NCI-H2081 treated with DMSO at 0.1 percent for 48 hours (cell line): ENCODE data around the gene TAF6L.
A peak's percentile ranks its signal among the peaks of the same experiment; 100 is the strongest.
"Not testable (repeated sequence)": the region's sequence is repeated elsewhere in the genome, so short reads cannot be mapped to it uniquely, and the experiment has no call there.

Source experiments
- DNase-seq: peaks from one replicate; lab custom pipeline; 2025; lab: John Stamatoyannopoulos, UW

The TAF6L gene

DNA sequence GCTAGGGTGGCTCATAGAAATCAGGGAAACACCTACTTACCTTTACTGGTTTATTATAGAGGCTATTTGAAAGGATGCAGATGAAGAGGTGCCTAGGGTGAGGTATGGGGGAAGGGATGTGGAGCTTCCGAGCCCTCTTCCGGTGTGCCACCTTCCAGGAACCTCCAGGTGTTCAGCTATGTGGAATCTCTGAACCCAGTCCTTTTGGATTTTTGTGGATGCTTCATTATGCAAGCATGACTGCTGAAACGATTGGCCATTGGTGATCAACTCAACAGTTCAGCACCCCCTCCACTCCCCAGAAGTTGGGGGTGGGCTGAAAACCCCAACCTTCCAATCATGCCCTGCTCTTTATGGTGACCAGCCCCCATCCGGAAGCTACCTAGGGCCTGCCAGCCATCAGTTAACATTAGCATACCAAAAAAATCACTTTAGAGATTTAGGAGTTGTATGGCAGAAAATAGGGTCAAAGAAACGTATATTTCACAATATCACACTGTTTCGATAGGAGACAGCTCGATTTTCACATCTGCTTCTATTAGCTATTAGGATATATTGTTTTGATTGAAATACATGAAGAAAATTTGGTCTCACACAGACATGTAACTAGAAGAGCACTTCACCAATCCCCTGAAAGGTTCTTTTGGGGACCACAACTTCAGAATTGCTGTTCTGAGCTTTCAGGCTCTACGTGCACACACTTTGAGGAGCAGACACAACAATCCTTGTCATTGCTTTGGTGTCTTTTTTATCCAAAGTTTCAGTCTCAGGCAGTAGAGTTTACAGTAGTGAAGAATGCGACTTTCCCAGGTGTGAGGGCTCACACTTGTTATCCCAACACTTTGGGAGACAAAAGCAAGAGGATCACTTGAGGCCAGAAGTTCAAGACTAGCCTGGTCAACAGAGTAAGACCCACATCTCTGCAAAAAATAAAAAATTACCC, 13.1 kb upstream of the TAF6L start:
- DNase-seq: no peak

DNA sequence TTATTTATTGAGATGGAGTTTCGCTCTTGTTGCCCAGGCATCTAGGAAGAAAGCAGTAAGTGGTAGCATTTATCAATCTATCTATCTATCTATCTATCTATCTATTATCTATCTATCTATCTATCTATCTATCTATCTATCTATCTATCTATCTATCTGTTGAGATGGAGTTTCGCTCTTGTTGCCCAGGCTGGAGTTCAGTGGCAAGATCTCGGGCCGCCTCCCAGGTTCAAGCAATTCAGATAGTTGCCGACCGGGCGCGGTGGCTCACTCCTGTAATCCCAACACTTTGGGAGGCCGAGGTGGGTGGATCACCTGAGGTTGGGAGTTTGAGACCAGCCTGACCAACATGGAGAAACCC, 10.3 kb upstream of the TAF6L start:
- not testable (repeated sequence) for DNase-seq

DNA sequence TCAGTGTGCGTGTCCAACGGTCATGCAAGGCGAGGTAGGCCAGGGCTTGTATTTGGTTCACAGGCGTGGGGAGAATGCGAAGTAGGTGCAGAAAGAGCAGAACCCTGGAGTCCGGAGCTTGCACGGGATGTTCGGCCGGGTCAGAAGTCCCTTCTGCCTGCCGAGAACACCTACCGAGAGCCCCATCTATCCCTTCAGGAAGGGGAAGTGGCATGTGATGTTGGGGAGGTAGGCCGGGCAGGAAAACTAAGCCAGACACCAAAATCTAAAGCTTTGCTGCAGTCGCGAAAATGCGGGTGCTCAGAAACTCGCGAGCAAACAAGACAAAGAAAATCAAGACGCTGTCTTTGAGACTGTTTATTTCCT, 435 bp upstream of the TAF6L start:
- DNase-seq: no peak

DNA sequence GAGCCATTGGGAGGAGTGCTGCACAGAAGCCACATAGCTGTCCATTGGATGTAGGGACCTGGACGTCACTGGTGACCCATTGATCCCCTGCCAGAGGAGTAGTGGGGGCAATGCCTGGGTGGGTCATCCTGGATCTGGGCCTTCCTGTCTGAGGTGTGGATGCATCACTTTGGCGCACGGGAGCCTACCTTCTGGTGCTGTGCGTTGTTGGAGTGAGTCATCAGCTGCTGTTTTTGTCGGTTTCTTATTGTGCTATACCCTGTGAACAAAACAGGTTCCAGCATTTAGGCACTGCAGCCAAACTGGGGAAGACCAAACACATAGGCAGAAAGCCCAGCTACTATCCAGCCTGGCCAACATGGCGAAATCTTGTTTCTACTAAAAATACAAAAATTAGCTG, 3.2 kb downstream of the TAF6L start:
- DNase-seq: no peak

DNA sequence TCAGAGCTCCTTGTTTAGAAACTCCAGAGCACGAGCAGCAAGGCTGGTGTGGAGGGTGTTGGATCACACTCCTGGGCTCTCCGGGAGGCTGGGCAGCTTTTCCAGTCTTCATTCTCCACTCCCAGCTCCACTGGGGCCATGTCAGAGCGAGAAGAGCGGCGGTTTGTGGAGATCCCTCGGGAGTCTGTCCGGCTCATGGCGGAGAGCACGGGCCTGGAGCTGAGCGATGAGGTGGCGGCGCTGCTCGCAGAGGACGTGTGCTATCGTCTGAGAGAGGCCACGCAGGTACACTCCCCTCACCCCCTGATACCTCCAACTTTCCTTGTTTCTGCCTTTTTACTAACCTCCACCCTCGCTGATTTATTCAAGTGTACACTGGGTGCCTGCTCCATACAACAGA, 4.5 kb downstream of the TAF6L start:
- no peak for DNase-seq

DNA sequence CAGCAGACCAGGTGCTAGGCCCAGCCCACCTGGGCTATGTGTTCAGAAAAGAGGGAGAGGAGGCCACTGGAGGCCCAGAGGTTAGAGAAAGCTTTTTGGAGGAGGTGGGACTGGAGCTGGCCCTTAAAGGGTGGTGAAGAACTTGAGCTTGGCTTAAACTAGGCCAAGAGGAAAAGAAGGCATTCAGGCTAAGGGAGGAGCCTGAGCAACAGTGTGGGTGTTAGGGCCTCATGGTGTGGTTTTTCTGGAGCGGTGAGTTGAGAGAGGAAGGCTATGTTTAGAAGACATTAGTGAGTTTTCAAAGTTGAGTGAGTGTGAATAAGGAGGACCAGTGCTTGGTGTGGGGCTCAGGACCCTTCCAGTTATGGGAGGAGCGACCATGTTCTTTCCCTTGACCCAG, 6.2 kb downstream of the TAF6L start:
- no peak for DNase-seq

DNA sequence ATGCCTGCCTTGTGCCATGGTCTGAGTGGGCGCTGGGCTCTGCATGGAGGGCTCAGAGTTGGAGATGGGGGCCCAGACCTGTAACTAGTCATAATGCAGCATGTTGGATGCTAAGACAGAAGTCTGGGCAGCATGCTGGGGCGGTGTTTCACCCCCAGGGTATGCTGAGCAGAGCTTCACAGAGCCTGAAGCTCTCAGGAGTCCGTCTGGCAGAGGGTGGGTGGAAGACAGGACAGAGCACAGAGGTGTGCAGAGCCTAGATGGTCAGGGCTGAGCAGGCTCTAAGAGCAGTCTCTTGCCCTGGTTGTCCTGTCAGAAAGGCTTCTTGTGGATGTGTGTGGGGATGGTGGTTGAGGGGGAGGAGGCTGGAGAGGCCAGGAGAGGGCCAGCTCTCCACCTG, 7.2 kb downstream of the TAF6L start:
- DNase-seq: no peak

DNA sequence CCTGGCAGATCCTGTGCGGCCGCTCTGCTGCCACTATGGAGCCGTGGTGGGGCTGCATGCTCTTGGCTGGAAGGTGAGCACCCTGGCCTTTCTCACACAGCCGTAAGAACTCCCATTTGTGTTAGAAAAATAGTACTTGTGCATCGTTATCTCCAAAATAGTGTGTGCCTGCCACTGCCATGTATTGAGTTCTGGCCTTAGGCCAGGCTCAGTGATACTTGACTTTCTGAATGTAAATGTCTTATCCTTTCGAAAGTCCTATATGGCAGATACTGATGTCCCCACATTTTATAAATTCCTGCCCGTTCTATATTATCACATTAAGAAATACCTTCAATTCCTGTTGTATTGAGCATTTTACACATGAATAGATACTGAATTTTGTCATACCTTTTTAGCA, 11.6 kb downstream of the TAF6L start:
- no peak for DNase-seq

DNA sequence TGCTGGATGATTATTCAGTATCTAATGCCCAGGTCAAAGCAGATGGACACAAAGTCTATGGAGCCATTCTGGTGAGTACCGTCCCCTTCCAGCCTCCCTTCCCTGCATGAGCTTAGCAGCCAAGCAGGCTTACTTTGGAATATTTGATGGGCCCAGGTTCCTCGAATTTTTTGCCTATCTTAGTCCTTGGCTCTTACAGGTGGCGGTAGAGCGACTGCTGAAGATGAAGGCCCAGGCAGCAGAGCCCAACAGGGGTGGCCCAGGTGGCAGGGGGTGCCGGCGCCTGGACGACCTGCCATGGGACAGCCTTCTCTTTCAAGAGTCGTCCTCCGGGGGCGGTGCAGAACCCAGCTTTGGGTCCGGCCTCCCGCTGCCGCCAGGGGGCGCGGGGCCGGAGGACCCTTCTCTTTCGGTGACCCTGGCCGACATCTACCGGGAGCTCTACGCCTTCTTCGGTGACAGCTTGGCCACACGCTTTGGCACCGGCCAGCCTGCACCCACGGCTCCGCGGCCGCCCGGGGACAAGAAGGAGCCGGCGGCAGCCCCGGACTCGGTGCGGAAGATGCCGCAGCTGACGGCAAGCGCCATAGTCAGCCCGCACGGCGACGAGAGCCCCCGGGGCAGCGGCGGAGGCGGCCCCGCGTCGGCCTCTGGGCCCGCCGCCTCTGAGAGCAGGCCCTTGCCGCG, 15.3 kb downstream of the TAF6L start:
- peak; percentile 16 for DNase-seq

DNA sequence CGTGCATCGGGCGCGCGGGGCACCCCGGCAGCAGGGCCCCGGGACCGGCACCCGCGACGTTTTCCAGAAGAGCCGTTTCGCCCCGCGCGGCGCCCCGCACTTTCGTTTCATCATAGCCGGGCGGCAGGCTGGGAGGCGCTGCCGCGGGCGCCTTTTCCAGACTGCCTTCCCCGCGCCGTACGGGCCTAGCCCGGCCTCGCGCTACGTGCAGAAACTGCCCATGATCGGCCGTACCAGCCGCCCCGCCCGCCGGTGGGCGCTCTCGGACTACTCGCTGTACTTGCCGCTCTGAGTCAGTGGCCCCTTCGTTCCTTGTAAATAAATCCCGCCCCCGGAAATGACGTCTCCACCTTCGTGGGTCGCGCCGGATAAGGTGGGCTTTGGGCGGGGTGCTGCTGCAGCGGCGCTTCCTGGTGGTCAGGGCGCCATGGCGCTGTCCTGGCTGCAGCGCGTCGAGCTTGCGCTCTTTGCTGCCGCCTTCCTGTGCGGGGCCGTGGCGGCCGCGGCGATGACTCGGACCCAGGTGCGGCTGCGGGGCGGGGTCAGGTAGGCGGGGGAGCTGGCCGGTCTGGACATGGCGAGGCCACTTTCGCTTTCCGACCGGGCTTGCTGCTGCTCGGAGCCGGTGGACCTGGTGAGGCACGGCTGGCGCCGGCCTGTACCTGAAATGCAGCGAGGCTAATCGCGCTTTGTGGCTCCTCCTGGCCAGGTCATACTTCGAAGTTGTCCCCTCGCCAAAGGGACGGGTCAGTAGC, 16.0 kb downstream of the TAF6L start, which contains the start of gene TMEM179B:
Gene TMEM179B (plus strand): TSS at position 398 of the 755 bp plus-strand sequence. CDS start 30 bp downstream, at position 428.
- peak; percentile 83 for DNase-seq

DNA sequence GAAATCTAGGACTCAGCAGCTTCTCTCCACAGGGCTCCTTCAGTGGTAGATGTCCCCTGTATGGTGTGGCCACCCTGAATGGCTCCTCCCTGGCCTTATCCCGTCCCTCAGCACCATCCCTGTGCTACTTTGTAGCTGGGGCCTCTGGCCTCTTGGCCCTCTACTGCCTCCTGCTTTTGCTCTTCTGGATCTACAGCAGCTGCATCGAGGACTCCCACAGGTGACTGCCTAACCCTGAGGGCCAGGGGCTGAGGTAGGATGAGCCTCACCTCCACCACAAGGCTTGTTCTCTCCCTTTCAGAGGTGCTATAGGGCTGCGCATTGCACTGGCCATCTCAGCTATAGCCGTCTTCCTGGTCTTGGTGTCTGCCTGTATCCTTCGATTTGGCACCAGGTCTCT, 17.8 kb downstream of the TAF6L start:
- DNase-seq: no peak

DNA sequence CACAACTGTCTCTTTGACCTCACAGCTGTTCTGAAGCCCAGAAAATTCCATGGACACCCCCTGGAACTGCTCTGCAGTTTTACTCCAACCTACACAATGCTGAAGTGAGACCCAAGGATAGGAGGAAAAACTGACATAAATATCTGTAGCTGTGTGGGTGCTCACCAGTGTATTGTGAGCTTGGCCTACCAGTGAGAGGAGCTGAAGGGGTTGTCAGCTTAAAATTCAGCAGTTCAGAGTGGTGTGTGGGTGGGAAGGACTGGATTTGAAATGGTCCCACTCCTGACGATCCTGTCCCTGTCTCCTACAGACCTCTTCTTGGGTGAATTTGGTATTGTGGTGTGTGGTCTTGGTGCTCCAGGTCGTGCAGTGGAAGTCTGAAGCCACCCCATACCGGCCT, 18.4 kb downstream of the TAF6L start:
- DNase-seq: no peak

DNA sequence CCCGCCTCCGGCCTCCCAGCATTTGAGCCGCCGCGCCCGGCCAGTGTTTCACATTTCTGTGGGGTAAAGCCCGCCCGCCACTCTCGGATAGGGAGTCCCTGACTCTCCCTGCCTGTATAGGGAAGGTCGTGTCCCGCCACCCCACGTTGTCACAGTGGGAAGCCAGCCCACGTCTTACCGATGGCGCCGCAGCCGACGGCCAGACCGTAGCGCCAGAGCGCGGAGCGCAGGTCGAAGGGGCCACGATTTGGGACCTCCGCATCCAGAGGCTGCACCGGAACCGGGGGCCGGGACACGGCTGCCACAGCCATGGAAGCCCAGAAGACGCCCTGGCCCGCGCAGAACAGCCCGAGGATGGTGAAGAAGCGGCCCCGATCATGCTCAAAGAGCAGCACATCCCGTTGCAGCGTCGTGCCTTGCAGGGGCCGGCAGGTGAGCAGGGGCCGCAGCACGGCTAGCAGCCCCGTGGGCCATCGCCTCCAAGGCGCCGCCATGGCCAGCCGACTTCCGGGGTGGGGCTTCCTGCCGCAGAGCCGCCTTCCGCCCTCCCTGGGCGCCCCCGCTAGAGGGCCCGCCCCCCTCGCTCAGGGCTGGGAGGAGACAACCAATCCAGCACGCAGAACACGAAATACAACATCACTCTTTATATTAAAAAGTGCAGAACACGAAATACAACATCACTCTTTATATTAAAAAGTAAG, 20.5 kb downstream of the TAF6L start, which contains the start of gene TMEM223:
Gene TMEM223 (minus strand): TSS at position 506 of the 701 bp plus-strand sequence. CDS start 12 bp downstream, at position 494.
- no peak for DNase-seq

DNA sequence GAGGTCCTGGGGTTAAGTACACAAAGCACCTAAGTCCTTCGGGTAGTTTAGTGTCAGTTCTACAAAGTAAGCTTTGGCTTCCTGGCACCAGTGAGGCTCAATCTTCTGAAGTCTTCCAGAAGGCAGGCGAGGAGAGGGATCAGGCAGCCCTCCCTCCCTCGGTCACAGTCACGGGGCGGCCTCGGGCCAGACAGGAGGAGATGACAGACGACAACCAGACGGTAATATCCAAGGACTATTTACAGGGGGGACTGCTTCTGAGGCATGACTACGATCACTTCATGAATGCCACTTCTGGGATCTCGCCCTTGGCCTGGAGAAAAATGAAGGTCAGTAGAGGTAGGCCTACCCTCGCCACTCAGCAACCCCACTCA, 21.0 kb downstream of the TAF6L start:
- no peak for DNase-seq

DNA sequence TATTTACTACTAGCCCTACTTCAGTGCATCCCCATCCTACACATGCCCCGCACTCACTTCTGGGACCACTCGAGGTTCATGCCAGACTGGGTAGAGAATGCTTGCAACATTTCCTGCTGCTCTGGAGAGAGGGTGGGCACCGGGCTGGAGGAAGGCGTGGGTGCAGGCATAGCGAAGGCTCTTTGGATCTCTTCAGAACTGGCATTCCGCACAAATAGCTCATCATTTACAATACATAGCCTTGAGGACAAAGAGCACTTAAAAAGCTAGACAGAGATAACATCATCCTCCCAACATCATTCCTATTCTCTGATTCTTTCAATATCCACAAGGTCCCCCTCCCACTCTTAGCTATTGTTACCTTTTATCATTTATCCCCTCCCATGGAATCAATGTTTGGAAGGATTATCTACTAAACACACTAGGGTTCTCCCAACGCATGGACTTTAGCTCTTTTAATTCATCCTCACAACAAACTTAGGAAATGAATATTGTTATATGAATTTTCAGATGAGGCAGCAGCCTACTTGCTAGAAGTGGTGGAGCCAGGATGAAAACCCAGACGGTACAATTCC, 23.1 kb downstream of the TAF6L start:
- no peak for DNase-seq

DNA sequence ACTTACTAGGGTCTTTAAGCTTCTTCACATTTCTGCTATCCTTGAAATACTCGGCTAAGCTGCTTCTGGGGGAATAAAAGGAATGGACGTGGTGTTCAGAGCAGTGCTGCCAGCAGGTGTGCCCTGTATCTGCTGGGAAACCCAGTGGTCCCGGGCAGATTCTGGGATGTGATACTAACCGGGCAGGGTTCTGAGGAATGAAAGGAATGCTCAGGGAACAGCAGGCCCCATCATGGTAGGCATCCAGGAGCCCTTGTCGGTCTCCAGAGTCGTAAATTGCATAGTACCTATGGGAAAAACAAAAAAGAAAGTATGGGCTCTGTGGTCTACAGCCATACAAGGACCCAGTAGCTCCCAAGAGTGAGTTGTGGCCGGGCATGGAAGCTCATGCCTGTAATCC, 25.1 kb downstream of the TAF6L start:
- DNase-seq: no peak

DNA sequence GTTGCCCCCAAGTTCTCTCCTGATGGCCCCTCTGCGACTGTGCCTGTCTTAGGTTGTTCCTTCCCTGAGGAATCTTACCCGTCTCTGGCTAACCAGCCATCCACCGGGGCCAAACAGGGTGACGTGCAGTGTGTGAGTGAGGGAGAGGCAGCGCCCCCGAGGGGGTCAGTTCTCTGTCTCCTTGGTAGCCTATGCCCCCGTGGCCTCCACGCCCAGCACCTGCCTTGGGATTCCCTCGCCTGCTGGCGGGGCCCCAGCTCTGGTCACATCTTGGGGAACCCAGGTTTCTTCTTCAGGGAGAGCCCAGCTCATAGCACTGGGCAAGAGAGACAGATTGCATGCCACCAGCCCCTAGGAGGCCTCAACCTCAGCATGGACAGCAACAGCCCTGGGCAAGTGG, 28.3 kb downstream of the TAF6L start:
- no peak for DNase-seq

DNA sequence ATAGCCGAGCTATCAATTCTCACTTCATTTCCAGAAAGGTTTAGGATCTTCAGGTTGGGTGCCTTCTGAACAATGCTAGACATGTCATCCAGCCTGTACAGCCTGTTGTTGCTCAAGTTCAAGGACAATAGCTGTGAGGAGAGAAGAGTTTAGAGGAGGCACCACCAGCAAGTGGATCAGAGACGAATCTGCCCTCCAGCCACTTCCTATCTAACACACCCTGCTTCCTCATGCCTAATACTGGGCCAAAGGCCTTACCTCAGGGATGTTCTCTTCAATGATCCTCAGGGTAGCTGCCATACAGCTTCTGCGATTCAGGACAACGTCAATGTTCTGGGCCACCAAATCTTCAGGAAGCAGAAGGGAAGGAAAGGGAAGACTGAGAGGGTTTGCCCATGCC, 29.9 kb downstream of the TAF6L start:
- DNase-seq: no peak

DNA sequence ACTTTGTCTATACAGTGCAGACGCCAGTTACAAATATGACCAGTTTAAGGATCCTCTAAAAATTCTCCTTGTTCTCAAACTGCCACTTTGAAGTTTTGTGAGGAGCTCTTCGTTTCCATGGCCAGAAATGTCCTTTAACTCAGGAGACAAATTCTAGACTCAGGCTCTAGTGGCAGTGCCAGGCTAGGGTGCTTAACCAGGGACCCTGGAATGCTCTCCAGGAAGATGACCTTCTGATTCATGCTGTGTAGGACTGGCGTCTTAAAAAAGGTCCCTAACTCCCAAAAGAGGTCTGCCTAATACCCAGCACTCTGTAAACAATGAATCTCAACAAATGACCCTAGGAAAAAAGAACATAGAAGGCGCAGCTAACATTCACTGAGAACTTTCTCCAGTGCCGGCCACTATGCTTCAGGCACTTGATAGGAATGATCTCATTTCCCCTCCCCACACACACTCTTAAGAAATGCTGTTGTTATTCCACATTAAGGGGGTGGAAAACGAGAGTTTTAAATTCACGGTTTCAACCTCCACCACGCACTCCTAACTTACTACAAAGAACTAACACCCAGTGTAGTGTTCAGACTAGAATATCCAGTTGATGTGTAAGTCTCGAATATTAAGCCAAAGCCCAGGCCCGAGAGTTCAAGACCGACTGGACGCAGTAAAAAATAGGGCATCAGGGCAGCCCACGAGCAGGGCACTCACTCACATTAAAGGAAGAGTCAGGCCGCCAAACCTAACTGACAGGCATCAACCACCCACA, 33.3 kb downstream of the TAF6L start:
- no peak for DNase-seq

DNA sequence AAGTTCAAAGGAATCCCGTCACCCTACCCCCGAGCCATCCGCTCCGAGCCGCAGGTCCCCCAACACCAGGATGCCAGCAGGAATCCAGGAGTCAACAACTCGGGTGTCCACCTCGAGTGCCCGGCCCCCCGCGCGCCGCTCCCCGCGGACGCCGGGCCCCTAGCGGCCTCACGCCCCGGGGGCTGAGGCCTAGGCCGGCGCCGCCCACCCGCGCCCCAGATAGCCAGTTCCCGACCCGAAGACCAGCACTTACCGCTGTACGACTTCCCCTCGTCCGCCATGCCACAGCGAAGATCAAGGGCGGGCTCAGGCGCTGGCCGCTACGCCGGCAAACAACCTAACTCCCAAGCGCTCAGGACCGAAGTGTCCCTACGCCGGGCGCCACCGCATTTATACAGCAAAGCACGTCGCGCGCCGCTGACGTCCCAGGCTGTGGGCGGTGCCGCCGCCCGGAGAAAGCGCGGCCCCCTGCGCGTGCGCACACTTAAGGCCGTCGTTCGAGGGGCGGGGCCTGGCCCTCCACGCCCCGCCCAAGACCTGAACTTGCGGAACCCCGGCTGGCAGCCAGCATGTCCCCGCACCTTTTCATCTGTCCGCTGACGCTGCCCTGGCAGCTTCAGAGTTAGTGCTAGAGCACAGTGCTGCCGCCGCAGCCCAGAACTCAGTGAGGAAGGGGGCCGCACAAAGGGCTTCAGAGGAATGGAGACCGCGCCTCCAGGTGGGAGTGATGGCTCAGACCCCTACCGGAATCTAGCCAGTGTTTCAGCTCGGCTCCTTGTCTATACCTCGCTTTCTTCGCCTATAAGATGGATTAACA, 34.1 kb downstream of the TAF6L start, which contains the start of gene NXF1:
Gene NXF1 (minus strand): TSS at position 365 of the 817 bp plus-strand sequence. CDS start 84 bp downstream, at position 281.
- DNase-seq: peak; percentile 55
